Activated T-cell treated with anti-CD3 and anti-CD28 coated beads for 48 hours (primary cell): Measurements from ENCODE around the gene PKMYT1.
A peak's percentile ranks its signal among the peaks of the same experiment; 100 is the strongest.

Experiments
- DNase-seq: peaks from one replicate; pipeline ENCODE4 v3.0.0-alpha.2; 2020; ENCODE audit warnings: low read depth

Gene PKMYT1

DNA sequence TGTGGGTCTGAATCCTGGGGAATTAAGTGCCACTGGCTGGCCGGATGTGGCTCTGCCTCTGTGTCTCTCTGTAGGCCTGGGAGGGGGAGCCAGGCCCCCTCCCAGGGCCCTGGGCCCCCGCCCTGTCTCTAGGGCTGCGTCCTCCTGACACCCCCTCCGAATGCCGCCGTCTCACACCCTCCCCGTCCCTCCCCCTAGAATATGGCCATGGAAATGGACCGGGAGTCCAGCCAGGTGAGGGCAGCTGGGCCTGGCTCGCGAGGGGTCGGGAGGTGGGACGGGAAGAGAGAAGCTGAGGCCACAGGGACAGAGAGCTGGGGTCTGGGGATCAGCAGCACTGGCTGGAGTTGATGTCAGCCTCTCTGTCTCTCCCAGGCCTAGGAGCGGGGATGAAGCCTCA, 16.1 kb upstream of the PKMYT1 start:
- DNase-seq, result no peak

DNA sequence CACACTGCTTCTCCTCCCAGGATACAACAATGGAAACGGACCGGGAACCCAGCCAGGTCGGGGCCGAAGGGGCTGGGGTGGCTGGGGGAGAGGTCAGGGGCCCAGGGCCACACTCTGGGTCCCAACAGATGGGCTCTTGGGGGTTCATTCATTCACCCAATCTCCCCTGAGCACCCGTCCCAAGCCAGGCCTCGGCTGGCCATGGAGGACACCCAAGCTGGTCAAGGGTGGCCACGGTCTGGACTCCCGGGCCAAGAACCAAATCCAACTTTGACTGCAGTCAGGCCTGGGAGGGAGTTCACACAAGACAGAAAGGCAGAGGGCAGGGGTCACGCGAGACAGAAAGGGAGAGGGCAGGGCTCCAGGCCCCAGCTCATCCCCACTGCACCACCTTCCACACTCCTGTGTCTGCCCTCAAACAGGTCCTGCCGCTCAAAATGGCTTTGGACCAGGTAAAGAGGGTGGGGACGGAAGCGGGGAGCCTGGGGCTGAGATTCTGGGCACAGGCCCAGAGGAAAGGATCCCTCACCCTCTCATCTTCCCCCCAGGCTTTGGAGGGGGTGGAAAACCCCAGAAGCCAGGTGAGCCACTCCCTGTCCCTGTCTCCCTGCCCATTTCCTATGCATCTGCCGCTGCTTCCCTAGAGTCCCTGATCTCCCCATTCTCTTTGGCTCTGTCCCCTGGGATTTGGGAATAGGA, 12.3 kb upstream of the PKMYT1 start:
- no peak for DNase-seq

DNA sequence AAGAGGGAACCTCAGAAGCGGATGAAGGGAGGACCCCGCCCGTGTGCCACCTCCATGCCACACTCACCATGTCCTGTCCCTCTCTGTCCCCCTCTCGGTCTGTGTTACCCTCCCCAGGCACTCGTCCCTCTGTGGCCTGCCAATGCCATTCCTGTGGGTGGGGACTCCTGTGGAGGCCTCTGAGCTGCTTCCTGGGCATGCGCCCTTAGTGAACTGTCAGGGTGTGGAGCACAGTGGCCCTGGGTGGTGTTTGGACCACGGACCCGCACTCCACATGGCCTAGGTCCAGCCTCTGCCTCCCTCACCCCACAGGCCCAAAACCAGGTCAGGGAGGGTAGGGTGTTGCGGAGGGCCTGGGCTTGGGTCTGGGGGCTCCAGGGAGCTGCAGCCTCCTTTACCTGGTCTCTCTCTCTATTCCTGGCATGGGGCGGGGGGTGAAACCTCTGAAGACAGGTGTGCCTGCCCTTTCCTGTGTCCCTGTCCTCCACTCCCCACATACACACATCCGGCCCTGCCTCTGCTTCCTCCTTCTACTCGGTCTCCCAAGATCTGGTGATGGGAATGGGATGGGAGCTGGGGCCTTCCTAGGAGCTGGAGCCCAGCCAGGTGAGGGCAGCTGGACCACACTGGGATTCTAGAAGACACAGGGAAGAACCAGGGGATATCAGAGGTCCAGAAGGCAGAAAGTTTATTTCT, 11.5 kb upstream of the PKMYT1 start:
- no peak for DNase-seq

DNA sequence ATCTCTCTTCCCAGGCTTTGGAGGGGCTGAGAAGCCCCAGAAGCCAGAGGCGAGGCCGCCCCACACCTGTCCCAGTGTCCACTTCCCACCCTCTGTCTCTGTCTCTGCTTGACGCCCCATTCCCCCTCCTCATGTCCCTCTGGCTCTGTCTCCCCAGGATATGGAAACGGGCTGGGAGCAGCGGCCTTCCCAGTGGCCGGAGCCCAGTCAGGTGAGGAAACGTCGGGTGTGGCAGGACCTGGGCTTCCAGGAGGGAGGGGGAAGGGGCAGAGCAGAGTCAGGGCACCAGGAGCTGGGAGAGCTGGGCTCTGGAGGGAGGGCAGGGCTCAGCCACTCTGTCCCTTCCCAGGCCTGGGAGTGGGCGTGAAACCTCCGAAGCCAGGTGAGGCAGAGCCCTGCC, 10.6 kb upstream of the PKMYT1 start:
- no peak for DNase-seq

DNA sequence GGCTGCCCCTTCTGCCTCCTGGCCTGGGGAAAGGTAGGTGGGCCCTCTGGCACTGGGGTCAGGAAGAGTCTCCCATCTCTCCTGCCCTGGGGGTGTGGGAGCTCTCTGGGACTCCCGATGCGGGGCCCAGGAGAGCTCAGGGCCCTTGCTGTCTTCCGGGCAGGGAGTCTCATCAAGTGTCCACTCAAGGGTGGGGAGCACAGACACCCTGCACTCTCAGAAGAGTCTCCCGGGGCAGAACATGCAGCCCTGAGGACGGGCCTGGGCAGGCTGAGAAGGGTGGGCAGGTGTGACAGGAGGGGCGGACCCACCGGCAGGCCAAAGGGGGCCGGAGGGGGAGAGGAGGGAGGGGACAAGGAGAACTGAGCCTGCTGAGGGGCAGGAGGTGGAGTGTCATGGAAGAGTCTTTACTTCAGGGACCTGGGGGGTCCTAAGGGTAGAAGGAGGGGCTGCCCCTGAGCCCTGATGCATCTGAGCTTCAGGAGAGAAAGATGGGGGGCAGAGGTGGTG, 8.4 kb upstream of the PKMYT1 start:
- no peak for DNase-seq

DNA sequence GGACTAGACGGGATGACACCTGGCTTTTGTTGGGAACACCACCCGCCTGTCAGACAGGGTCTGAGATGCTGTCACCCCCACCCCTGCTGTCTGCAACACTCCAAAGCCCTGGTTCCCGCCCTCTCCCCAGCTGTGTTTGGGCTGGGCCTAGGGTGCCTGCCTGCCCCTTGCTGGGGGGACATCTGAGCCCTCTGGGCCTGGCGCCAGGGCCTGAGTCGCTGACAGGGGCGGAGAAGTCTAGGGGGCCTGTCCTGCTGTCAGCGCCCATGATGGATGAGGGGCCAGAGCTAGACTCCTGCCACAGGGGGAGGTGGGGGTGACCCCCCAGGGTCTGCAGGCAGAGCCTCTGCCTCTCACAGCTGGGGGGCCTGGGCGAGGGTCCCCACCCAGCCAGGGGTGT, 7.6 kb upstream of the PKMYT1 start:
- no peak for DNase-seq

DNA sequence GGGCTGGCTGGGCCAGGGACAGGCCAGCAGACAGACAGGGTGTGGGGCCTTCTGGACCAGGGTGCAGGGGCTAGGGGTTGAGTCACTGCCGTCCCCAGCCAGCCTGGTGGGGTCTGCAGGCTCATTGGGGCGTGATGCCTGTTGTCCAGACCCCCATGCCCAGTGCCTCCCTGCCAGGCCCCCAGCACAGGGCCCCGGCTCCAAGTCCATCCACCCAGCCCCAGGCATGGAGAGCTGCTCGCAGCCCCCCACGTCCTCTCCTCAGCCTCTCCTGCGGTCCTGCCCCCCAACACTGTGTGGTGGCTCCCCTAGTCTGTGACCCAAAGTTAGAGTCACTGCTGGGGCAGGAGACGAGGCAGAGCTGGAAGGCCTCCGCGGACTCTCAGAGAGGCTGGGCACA, 7.0 kb upstream of the PKMYT1 start:
- DNase-seq, result no peak

DNA sequence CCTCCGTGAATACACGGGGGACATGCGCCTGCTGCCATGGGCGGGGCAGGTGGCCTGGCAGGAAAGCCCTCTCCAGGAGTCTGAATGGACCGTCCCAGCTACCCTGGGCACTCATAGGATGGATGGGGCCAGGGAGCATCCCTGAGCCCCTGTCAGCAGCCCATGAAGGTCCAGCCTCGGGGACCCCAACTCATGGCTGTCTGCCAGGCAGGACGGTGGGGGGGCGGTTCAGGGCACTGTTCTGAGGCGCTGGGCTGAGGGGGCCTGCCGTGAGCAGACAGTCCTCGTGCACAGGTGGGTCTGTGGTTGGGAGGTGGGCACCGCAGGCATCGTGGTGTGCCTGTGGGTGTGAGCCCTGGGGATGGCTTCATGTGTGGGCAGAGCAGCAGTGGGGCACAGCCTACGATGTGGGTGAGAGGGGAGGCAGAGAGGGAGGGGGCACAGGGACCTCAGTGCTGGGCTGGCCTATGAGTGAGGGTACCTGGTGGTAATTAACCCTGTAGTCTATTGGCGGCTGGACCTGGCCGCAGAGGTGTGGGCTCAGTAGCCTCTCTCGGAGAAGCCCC, 6.5 kb upstream of the PKMYT1 start:
- no peak for DNase-seq

DNA sequence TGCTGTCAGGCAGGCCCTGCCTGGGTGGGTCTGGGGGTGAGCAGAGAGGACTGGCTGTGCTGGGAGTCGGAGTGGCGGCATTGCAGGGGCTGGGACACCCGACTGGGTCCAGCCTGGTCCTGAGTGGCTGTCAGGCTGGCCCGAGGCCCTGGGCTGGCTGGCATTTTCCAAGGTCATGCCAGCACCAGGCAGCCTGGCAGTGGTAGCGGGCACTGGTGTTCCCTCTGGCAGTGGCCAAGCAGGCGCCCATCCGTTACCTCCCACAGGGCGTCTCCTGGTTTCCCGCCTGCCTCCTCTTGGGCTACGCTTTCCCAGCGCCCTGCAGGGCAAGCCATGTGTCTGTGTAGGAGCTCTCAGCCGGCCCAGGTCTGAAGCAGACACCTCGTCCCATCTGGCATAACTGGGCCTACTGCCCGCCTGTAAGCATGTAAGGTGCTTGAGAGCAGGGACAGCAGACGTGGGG, 5.7 kb upstream of the PKMYT1 start:
- DNase-seq, result no peak

DNA sequence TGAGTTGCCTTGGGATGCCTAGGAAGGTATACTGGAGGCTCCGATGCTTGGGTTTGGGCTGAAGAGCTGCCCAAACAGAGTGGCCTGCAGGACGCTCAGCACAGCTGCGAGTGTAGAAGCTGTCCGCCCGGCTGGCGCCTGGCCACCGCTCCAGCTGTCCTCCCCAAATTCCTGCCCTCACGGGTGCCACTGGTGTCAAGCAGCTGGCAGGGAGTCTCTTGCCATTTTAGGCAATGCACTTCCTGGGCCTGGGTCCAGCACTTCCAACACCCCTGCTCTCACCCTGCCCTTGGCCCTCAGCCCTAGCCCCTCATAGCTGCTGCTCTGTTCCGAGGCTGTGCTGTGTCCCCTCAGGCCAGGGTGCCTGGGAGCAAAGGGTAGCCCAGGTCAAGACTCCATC, 5.2 kb upstream of the PKMYT1 start:
- DNase-seq, result no peak

DNA sequence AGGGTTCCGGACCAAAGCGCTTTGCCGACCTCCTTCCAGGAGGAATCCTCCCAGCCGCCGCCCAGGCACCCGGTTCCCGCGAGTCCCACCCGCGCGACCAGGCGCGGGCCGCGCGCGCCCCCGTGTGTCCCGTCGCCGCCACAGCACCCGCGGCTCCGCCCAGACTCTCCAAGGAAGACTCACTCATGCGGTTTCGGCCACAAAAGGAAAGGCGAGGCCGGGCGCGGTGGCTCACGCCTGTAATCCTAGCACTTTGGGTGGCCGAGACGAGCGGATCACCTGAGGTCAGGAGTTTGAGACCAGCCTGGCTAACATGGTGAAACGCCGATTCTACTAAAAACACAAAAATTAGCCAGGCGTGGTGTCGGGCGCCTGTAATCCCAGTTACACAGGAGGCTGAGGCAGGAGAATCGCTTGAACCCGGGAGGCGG, 3.5 kb upstream of the PKMYT1 start:
- DNase-seq, result peak; percentile 87

DNA sequence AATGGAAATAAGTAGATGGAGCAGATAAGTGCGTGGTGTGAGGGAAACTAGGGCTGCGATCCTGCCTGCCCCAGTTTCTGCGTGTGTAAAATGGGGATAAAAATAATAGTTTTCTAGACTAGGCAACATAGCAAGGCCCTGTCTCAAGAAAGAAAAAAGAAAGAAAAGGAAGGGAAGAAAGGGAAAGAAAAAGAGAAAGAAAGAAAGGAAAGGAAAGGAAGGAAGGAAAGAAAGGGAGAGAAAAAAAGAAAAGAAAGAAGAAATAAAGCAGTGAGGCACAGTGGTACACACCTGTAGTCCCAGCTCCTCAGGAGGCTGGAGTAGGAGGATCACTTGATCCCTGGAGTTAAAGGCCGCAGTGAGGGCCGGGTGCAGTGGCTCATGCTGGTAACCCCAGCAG, 2.2 kb upstream of the PKMYT1 start:
- no peak for DNase-seq

DNA sequence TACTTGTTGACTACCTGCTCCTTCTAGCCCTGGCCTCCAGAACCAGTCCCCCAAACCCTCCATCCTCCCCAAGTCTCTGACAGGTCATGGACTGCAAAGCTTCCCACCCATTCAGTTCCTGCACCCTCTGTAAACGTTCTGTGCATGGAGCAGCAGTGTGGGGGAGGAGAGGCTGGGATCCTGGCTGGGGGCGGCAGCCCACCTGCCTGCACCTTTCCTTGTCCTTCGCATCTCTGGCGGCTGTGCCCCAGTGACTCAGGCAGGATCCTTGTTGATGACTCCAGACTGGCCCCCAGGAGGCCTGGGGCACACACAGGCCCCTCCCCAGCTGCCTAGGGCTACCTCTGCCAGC, 1.6 kb upstream of the PKMYT1 start:
- no peak for DNase-seq

DNA sequence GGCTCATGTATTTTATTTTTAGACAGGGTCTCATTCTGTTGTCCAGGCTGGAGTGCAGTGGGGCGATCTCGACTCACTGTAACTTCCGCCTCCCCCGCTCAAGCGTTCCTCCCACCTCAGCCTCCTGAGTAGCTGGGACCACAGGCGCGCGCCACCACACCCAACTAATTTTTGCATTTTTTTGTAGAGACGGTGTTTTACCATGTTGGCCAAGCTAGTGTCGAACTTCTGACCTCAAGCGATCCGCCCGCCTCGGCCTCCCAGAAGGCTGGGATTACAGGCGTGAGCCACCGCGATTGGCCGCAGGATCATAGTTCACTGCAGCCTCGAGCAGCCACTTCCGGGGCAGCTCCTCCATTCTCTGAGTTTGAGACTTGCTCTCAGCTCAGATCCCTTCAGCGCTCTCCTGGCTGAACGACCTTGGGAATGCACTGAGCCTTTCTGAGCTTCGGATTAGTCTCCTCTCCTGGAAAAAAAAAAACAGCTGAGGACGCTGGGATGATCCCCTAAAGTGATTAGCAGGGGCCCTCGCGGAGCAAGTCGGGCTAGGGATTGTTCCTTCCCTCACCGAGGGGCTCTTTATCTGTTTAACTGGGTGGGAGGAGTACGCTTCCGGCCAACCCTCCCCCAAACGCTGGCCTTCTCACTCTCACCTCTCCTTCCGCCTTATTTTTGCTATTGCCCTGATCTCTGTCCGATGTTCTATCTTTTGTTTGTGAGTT, 1.1 kb upstream of the PKMYT1 start:
- DNase-seq, result no peak

DNA sequence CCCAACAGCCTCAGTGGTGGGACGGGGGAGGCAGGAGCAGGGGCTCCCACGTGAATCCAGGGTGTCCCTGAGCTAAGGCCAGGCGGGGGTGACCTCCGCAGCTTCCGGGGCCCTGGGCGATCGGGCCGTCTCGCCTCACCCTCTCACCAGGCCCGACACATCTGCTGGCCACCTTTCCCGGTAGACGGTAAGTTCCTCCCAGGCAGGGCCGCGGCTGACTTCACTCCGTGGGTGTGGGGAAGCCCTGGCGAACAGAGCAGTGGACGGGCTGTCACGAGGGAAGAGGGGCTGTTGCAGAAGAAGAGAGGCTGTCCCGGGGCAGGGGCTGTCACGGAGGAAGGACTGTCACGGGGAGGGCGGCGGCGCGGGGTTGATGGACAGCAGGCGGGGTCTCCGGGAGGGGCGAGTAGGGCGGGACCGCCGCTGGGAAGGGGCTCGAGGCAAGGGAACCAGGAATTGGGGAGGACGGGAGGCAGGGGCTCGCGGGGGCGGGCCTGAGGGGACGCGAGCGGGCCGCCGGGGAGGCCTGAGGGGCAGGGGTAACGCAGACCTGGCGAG, 498 bp downstream of the PKMYT1 start:
- no peak for DNase-seq

DNA sequence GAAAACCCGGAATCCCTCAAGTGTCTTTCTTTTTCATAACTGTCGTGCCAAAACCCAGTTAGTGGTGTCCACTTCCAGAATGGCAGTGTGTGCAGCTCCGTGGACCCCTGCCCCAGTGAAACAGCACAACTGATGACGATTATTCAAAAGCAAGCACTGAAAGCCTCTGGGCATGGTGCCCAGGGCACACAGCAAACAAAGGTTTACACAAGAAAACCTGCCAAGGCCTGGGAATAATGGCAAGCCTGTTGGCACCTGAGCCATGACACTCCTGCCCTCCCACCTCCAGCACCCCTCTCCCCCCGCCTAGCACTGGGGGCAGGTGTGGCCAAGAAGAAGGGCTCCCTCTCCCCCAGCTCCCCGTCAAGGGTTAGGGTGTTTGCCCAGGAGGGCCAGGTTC, 2.8 kb downstream of the PKMYT1 start:
- no peak for DNase-seq

DNA sequence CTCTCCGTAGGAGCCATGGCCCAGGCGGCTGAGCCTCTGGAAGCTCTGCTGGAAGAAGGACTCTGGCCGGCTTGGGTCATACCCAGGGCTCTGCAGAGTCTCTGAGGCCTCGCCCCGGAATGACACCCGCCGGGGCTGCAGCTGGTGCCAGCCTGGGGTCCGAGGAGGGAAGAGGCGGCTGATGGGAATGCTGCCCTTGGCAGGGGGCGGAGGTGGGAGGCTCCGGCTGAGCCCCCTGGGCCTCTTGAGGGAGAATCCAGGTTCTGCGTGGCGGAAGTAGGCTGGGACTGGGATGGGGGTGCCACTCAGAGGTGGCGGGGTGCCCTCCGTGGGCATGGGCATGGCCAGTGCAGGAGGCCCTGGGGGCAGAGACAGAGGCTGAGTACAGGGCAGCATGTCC, 3.6 kb downstream of the PKMYT1 start:
- DNase-seq, result no peak

DNA sequence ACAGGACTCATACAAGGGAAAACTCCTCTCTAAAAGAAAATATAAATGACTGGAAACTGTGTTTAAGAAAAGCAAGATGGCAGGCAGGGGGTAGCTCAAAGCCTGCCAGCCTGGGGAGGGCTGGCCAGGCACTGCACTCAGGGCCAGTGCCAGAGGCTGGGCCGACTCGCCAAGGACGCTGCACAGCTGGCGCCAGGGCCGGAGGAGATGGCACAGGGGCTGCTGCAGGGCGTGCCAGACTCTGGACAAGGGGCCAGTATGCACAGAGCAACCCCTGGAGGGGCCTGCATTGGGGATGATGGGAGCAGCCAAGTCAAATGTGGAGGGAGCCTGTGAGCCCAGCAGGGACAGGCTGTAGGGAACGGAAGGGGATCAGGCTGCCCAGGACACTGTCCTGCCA, 4.0 kb downstream of the PKMYT1 start:
- no peak for DNase-seq

DNA sequence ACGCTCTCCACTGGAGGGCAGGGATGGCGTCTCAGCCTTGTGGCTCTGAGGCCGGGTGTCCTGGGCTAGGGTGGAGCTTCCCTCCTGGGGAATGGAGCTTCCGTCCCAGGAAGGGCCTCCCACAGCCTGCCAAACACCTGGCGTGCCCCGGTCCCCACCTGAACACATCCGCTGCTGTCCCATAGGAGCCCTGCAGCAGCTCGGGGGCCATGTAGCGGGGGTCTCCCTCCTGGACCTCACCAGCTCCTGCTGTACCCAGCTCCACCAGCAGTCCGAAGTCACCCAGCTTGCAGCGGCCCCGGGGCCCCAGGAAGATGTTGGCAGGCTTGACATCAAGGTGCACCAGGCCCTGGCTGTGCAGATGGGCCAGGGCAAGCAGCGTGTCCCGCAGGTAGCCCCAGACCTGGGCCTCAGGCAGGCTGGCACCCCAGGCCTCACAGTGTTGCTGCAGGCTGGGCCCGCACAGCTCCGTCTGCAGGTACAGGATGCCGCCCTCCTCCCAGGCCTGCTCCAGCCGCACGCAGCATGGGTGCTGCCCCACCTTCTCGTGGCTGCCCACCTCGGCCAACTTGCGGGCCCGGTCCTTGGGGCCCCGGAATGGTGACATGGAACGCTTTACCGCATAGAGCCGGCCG, 5.0 kb downstream of the PKMYT1 start:
- DNase-seq, result no peak

DNA sequence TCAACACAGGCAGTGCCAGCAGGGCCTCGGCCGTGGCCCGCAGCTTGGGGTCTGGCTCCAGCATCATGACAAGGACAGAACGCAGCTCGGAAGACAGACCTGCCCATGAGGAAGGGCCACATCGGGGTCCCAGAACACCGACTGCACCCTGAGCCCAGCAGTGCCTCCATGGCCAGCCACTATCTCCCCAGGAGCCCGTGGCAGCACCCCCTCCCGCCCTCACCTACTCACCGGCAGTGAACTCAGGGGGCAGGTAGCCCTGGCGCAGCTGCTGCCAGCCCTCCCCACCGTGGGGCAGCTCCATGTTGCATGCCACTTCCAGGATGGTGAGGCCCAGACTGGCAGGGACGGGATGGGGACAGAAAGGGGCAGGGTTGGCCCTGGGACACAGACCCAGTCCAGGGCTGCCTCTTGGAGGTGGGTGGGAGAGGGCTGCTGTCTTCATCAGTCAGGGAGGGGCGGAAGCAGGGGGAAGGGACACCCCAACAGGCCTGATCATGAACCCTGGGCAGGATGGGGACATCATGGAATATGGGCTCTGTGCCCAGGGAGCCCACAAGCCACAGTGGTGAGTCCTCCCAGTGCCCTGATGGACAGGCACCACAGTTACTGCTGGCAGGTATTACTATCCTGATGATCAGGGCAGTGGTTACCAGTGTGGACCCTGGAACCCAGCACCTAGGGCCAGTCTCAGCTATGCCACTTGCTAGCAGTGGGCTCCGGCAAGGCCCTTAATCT, 5.8 kb downstream of the PKMYT1 start:
- DNase-seq, result no peak

DNA sequence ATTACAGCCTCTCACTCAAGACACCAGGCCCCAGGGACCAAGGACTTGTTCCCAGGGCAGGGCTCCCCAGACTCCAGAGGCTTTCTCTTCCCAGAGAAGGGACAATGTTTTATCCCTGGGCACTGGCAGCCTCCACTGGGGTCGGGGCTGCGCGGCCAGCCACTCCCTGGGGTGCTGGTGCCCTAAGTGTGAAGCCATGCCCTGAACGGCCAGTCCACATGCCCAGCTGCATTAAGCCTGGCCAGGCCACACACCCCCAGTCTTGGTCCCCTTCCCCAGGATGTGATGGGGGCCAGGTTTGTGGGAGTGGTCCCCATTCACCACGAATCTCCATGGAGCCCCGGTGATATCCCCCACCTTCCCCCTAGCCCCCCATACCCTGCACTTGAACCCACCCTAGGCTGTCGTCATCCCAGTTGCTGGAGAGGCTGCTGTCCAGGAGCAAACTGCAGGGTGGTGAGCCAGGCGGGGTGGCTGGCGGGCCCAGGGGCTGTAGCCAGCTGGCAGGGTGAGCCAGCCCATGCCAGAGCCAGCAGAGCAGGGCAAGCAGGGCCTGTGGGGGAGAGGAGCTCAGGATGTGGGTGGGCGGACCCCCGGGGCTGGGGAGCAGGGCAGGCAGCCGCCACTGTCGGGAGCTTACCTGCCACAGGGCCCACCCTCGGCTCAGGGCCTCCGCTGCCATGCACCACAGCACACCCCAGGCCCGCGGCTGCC, 6.5 kb downstream of the PKMYT1 start:
- DNase-seq, result no peak
